MM.1S (cell line): ENCODE data around the gene WNT2B.
A peak's percentile ranks its signal among the peaks of the same experiment; 100 is the strongest.

Source experiments
- DNase-seq: peaks from one replicate; pipeline ENCODE4 v3.0.0-alpha.2; 2015
- H2AFZ ChIP-seq: fragments of 300-600 bp; sonication (generic); 2 replicates; pipeline ENCODE4 v1.6.0; 2016; ENCODE audit warnings: antibody characterized with exemption, low read length
- H3F3A ChIP-seq: fragments of 300-600 bp; sonication (generic); 2 replicates; pipeline ENCODE4 v1.6.1; 2016; ENCODE audit warnings: mild to moderate bottlenecking, antibody characterized with exemption, low read length, moderate library complexity, mixed read lengths; ENCODE audit not compliant: insufficient read depth
- H3K27ac ChIP-seq: fragments of 300-600 bp; sonication (generic); 2 replicates; pipeline ENCODE4 v1.5.1; 2016; ENCODE audit warnings: mild to moderate bottlenecking, low read length
- H3K27me3 ChIP-seq: fragments of 300-600 bp; sonication (generic); replicated peaks from 2 replicates; pipeline ENCODE4 v1.6.0; 2016; ENCODE audit warnings: low read length; ENCODE audit not compliant: insufficient read depth
- H3K36me3 ChIP-seq: fragments of 300-600 bp; sonication (generic); replicated peaks from 2 replicates; pipeline ENCODE4 v1.6.1; 2016; ENCODE audit warnings: mild to moderate bottlenecking, low read length, mixed read lengths; ENCODE audit not compliant: insufficient read depth
- H3K4me1 ChIP-seq: fragments of 300-600 bp; sonication (generic); 2 replicates; pipeline ENCODE4 v1.6.1; 2016; ENCODE audit warnings: low read length, mixed read lengths
- H3K4me2 ChIP-seq: fragments of 300-600 bp; sonication (generic); 2 replicates; pipeline ENCODE4 v1.6.0; 2016; ENCODE audit warnings: low read depth, low read length
- H3K4me3 ChIP-seq: fragments of 300-600 bp; sonication (generic); 2 replicates; pipeline ENCODE4 v1.5.1; 2016; ENCODE audit warnings: low read length, mixed read lengths
- H3K79me2 ChIP-seq: fragments of 300-600 bp; sonication (generic); 2 replicates; pipeline ENCODE4 v1.6.1; 2016; ENCODE audit warnings: mixed run types, low read length, mixed read lengths
- H3K9ac ChIP-seq: fragments of 300-600 bp; sonication (generic); 2 replicates; pipeline ENCODE4 v1.6.1; 2016; ENCODE audit warnings: low read length, mixed read lengths
- H3K9me2 ChIP-seq: fragments of 300-600 bp; sonication (generic); replicated peaks from 2 replicates; pipeline ENCODE4 v1.6.1; 2016; ENCODE audit warnings: mild to moderate bottlenecking, low read length, mixed read lengths; ENCODE audit not compliant: insufficient read depth
- H3K9me3 ChIP-seq: fragments of 300-600 bp; sonication (generic); replicated peaks from 2 replicates; pipeline ENCODE4 v1.6.1; 2016; ENCODE audit warnings: mild to moderate bottlenecking, low read length, mixed read lengths; ENCODE audit not compliant: insufficient read depth
- H4K20me1 ChIP-seq: fragments of 300-600 bp; sonication (generic); 2 replicates; pipeline ENCODE4 v1.6.1; 2016; ENCODE audit warnings: mild to moderate bottlenecking, low read length, moderate library complexity, mixed read lengths; ENCODE audit not compliant: insufficient read depth
- CTCF ChIP-seq: fragments of 300-600 bp; sonication (generic); IDR thresholded peaks from 2 replicates; pipeline ENCODE4 v1.5.1; 2016; ENCODE audit warnings: antibody characterized with exemption, low read length, mixed read lengths
- EZH2 ChIP-seq: fragments of 300-600 bp; sonication (generic); optimal IDR thresholded peaks from 2 replicates; pipeline ENCODE3; 2017; ENCODE audit warnings: low read depth, mild to moderate bottlenecking, antibody characterized with exemption, low read length, mixed read lengths
- EZH2phosphoT487 ChIP-seq: fragments of 300-600 bp; sonication (generic); IDR thresholded peaks from 2 replicates; pipeline ENCODE4 v1.6.1; 2018; ENCODE audit warnings: antibody characterized with exemption, low read length

Gene WNT2B

GRCh38 chr1:112496290-112496689 is 12.5 kb upstream of the WNT2B start:
- Histone ChIP-seq H3F3A (no peaks in the 10 kb centered on the region), H2AFZ (no peak overlapping the region), H3K9ac (no peak overlapping the region), H3K9me2 (no peaks in the 10 kb centered on the region), H4K20me1 (no peaks in the 10 kb centered on the region), H3K36me3 (no peaks in the 10 kb centered on the region), H3K27me3 (no peaks in the 10 kb centered on the region), H3K27ac (no peak overlapping the region), H3K4me3 (no peak overlapping the region), H3K79me2 (no peaks in the 10 kb centered on the region), H3K9me3 (no peaks in the 10 kb centered on the region), H3K4me1 (no peaks in the 10 kb centered on the region), H3K4me2 (no peak overlapping the region)
- DNase-seq = no peak
- no peak for TF ChIP-seq EZH2phosphoT487
- no peak for TF ChIP-seq CTCF
- no peak for TF ChIP-seq EZH2

GRCh38 chr1:112501810-112502641 is 6.7 kb upstream of the WNT2B start:
- no peak overlapping the region for H3K27ac ChIP-seq
- DNase-seq = peak; percentile 10
- H3K4me2 ChIP-seq = peak overlapping the region; percentile 60
- H3K9ac ChIP-seq = no peak overlapping the region
- no peaks in the 10 kb centered on the region for H3F3A ChIP-seq
- H3K27me3 ChIP-seq = no peaks in the 10 kb centered on the region; the same call in 1 of the 2 replicates
- H3K36me3 ChIP-seq = no peaks in the 10 kb centered on the region
- no peaks in the 10 kb centered on the region for H4K20me1 ChIP-seq
- peak overlapping the region; percentile 48 for H3K4me3 ChIP-seq
- H2AFZ ChIP-seq = 0 out of 2 replicates have a peak overlapping the region, but pooled peaks have one; percentile 23
- no peaks in the 10 kb centered on the region for H3K4me1 ChIP-seq
- no peaks in the 10 kb centered on the region for H3K79me2 ChIP-seq
- peak; percentile 36 for TF ChIP-seq CTCF
- TF ChIP-seq EZH2phosphoT487 = no peak
- no peaks in the 10 kb centered on the region for H3K9me3 ChIP-seq
- no peaks in the 10 kb centered on the region for H3K9me2 ChIP-seq

GRCh38 chr1:112502826-112503225 is 5.9 kb upstream of the WNT2B start:
- H3K4me3 ChIP-seq = no peak overlapping the region
- no peak overlapping the region for H3K9ac ChIP-seq
- no peaks in the 10 kb centered on the region for H4K20me1 ChIP-seq
- no peaks in the 10 kb centered on the region for H3K9me2 ChIP-seq
- no peaks in the 10 kb centered on the region for H3K36me3 ChIP-seq
- no peak overlapping the region for H3K27ac ChIP-seq
- no peaks in the 10 kb centered on the region for H3K9me3 ChIP-seq
- no peaks in the 10 kb centered on the region for H3F3A ChIP-seq
- H3K79me2 ChIP-seq = no peaks in the 10 kb centered on the region
- no peaks in the 10 kb centered on the region; the same call in 1 of the 2 replicates for H3K27me3 ChIP-seq
- no peak overlapping the region for H2AFZ ChIP-seq
- H3K4me1 ChIP-seq = no peaks in the 10 kb centered on the region
- TF ChIP-seq EZH2phosphoT487 = no peak
- no peak for TF ChIP-seq EZH2
- TF ChIP-seq CTCF = no peak
- no peak for DNase-seq
- no peak overlapping the region for H3K4me2 ChIP-seq
